ENCODE data around the gene OR6X1. TPM values are rescaled to one million over a fixed set of nuclear protein-coding genes. Genes with fewer than 3 reads are reported as not detected.
"Not testable (repeated sequence)": the region's sequence is repeated elsewhere in the genome, so short reads cannot be mapped to it uniquely, and the experiment has no call there.

Gene OR6X1
- total RNA-seq, 1 donor from 2014 or later: not detected

DNA sequence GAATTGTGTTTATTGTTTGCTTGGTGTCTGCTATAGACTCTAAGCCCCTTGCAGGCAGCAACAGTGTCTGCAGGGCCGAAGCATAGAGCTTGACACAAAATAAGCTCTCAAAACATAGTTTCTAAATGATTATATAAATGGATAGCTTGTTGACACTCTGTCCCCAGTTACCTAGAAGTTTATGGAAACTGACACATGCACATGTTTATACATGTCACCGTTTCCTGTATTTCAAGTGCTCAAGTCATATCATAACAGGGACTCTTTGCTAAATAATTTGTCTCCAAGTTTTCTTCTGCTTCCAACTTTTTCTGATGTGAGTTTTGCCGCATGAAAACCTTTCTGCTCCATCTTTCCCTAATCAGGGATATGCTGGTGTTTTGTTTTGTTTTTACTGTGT is 3.7 kb upstream of the OR6X1 start:
- H3K27ac Mint-ChIP-seq (ENCODE audit: unreplicated experiment): no peak overlapping the region
- no peak for TF ChIP-seq CTCF (IDR thresholded peaks at IDR 0.05)
- H3K4me3 Mint-ChIP-seq (ENCODE audit: unreplicated experiment): no peak overlapping the region
- no peaks in the 10 kb centered on the region for H3K4me1 Mint-ChIP-seq (ENCODE audit: low read depth)
- DNase-seq (ENCODE audit: low spot score): no peak
- H3K27me3 Mint-ChIP-seq (ENCODE audit: low read depth): peaks cover 18% of the 10 kb centered on the region
- H3K36me3 Mint-ChIP-seq (ENCODE audit: low read depth): no peaks in the 10 kb centered on the region
- H3K9me3 Mint-ChIP-seq (ENCODE audit: low read depth): peaks cover 11% of the 10 kb centered on the region

DNA sequence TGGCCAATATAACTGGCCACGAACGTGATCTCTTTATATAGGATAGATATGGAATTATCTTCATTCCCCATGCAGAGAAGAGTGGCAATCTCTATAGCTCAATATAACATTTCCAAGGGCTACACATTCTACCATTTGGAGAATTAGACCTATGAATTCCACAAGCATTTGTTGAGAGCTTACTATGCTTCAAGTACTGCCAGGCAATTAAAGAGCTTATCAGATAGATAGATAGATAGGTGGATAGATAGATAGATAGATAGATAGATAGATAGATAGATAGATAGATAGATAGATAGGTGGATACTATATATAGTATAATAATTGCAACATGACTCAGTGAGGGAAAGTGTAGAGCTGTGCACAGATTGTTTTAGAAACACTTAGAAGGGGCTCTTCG is 1.5 kb upstream of the OR6X1 start:
- H3K9me3 Mint-ChIP-seq (ENCODE audit: low read depth): no peaks in the 10 kb centered on the region

DNA sequence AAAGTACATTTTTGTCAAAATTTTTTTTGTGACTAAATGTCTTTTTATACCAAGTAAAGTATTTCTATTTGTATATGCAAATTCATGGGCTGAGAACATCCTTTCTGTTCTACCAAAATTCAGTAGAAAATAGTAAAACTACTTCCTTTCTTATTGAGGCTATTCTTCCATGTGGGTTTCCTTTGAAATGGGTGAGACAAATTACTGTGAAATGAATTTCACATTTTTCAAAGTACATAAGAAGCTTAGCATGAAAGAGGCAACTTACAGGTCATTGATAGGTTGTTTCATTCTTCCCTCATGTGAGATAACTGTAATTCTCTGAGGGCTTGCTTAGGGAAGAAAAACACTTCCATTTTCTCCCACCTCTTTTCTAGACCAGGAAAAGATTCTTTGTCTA is 1.0 kb upstream of the OR6X1 start:
- no peaks in the 10 kb centered on the region for H3K4me1 Mint-ChIP-seq (ENCODE audit: low read depth)
- H3K4me3 Mint-ChIP-seq (ENCODE audit: unreplicated experiment): no peak overlapping the region
- peaks cover 38% of the 10 kb centered on the region for H3K27me3 Mint-ChIP-seq (ENCODE audit: low read depth)
- TF ChIP-seq CTCF (IDR thresholded peaks at IDR 0.05): no peak
- no peaks in the 10 kb centered on the region for H3K36me3 Mint-ChIP-seq (ENCODE audit: low read depth)
- DNase-seq (ENCODE audit: low spot score): no peak
- no peak overlapping the region for H3K27ac Mint-ChIP-seq (ENCODE audit: unreplicated experiment)
- H3K9me3 Mint-ChIP-seq (ENCODE audit: low read depth): no peaks in the 10 kb centered on the region

More for the DNA sequence above, 1.5 kb upstream of the OR6X1 start:
- DNase-seq (ENCODE audit: low spot score): no peak
- TF ChIP-seq CTCF (IDR thresholded peaks at IDR 0.05): no peak
- Mint-ChIP-seq H3K4me3 (ENCODE audit: unreplicated experiment) (no peak overlapping the region), H3K27me3 (ENCODE audit: low read depth) (peaks cover 36% of the 10 kb centered on the region), H3K4me1 (ENCODE audit: low read depth) (no peaks in the 10 kb centered on the region), H3K27ac (ENCODE audit: unreplicated experiment) (no peak overlapping the region), H3K36me3 (ENCODE audit: low read depth) (no peaks in the 10 kb centered on the region)

- Mint-ChIP-seq H3K4me3 (ENCODE audit: unreplicated experiment) (no peak overlapping the region), H3K36me3 (ENCODE audit: low read depth) (no peaks in the 10 kb centered on the region), H3K4me1 (ENCODE audit: low read depth) (no peaks in the 10 kb centered on the region), H3K27ac (ENCODE audit: unreplicated experiment) (no peak overlapping the region), H3K27me3 (ENCODE audit: low read depth) (peaks cover 52% of the 10 kb centered on the region), H3K9me3 (ENCODE audit: low read depth) (peaks cover 10% of the 10 kb centered on the region)
- TF ChIP-seq CTCF (IDR thresholded peaks at IDR 0.05): no peak
- DNase-seq (ENCODE audit: low spot score): no peak
Observed at GRCh38 chr11:123753110-123753509, 1.2 kb downstream of the OR6X1 start.

- H3K27ac Mint-ChIP-seq (ENCODE audit: unreplicated experiment): no peak overlapping the region
Observed at GRCh38 chr11:123751781-123752180, 2.5 kb downstream of the OR6X1 start.

GRCh38 chr11:123748349-123748748 is 6.0 kb downstream of the OR6X1 start:
- not testable (repeated sequence) for DNase-seq (ENCODE audit: low spot score); H3K36me3 Mint-ChIP-seq (ENCODE audit: low read depth); H3K4me1 Mint-ChIP-seq (ENCODE audit: low read depth); H3K27ac Mint-ChIP-seq (ENCODE audit: unreplicated experiment); H3K4me3 Mint-ChIP-seq (ENCODE audit: unreplicated experiment)
- Mint-ChIP-seq H3K27me3 (ENCODE audit: low read depth) (peaks cover 60% of the 10 kb centered on the region), H3K9me3 (ENCODE audit: low read depth) (peaks cover 10% of the 10 kb centered on the region)

More at GRCh38 chr11:123751781-123752180, 2.5 kb downstream of the OR6X1 start:
- no peak for TF ChIP-seq CTCF (IDR thresholded peaks at IDR 0.05)
- H3K36me3 Mint-ChIP-seq (ENCODE audit: low read depth): no peaks in the 10 kb centered on the region
- no peaks in the 10 kb centered on the region for H3K4me1 Mint-ChIP-seq (ENCODE audit: low read depth)
- H3K9me3 Mint-ChIP-seq (ENCODE audit: low read depth): peaks cover 10% of the 10 kb centered on the region
- H3K4me3 Mint-ChIP-seq (ENCODE audit: unreplicated experiment): no peak overlapping the region
- no peak for DNase-seq (ENCODE audit: low spot score)
- H3K27me3 Mint-ChIP-seq (ENCODE audit: low read depth): peaks cover 51% of the 10 kb centered on the region

All from chondrocyte (in vitro differentiated cells).